ENCODE results near the gene C11orf68.
A peak's percentile ranks its signal among the peaks of the same experiment; 100 is the strongest.

The C11orf68 gene

GRCh38 chr11:65891219-65892136 lies 27.4 kb downstream of the C11orf68 start:
- peak; percentile 67 for DNase-seq (ENCODE audit: low read depth)
- peak overlapping the region; percentile 73 for H3K4me3 ChIP-seq (ENCODE audit: low read depth, low read length)
- peak; percentile 56 for TF ChIP-seq CTCF (IDR thresholded peaks at IDR 0.05; ENCODE audit: insufficient read depth, low read depth, low read length, missing control alignments)

GRCh38 chr11:65890324-65891218 lies 28.3 kb downstream of the C11orf68 start, which contains the start of gene CCDC85B:
CCDC85B (plus strand) TSS chr11:65890673; CDS start chr11:65890784, 111 bp downstream.
- peak; percentile 98 for DNase-seq (ENCODE audit: low read depth)
- peak within 1 kb of the TSS; percentile 78 for H3K4me3 ChIP-seq (ENCODE audit: low read depth, low read length)
- TF ChIP-seq CTCF (IDR thresholded peaks at IDR 0.05; ENCODE audit: insufficient read depth, low read depth, low read length, missing control alignments): peak; percentile 0

GRCh38 chr11:65888163-65888814 lies 30.6 kb downstream of the C11orf68 start, which contains the start of gene FIBP:
FIBP (minus strand) TSS chr11:65888471; CDS start chr11:65888418, 53 bp downstream.
- peak within 1 kb of the TSS; percentile 78 for H3K4me3 ChIP-seq (ENCODE audit: low read depth, low read length)
- peak; percentile 99 for DNase-seq (ENCODE audit: low read depth)
- TF ChIP-seq CTCF (IDR thresholded peaks at IDR 0.05; ENCODE audit: insufficient read depth, low read depth, low read length, missing control alignments): peak; percentile 78

DNA sequence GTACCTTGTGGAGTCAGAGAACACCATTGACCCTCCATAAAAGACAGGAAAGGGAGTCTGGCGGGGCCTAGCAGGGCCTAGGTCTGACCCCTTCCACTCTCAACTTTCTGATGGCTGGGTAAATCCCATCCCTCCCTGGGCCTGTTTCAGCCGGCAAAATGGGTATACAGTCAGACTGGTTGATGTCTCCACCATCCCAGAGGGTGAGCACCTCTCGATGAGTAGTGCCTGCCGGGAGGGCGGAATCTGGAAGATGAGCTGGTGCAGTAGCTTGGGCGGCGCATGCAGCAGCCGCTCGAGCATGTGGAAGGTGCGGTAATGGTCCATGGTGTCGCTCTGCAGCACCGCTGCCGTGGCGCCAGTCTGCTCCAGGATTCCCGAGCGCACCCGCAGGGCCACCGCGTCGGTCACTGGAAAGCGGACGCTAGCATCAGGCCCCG lies 31.1 kb downstream of the C11orf68 start:
- no peak for TF ChIP-seq CTCF (IDR thresholded peaks at IDR 0.05; ENCODE audit: insufficient read depth, low read depth, low read length, missing control alignments)
- DNase-seq (ENCODE audit: low read depth): no peak
- H3K4me3 ChIP-seq (ENCODE audit: low read depth, low read length): peak overlapping the region; percentile 78

DNA sequence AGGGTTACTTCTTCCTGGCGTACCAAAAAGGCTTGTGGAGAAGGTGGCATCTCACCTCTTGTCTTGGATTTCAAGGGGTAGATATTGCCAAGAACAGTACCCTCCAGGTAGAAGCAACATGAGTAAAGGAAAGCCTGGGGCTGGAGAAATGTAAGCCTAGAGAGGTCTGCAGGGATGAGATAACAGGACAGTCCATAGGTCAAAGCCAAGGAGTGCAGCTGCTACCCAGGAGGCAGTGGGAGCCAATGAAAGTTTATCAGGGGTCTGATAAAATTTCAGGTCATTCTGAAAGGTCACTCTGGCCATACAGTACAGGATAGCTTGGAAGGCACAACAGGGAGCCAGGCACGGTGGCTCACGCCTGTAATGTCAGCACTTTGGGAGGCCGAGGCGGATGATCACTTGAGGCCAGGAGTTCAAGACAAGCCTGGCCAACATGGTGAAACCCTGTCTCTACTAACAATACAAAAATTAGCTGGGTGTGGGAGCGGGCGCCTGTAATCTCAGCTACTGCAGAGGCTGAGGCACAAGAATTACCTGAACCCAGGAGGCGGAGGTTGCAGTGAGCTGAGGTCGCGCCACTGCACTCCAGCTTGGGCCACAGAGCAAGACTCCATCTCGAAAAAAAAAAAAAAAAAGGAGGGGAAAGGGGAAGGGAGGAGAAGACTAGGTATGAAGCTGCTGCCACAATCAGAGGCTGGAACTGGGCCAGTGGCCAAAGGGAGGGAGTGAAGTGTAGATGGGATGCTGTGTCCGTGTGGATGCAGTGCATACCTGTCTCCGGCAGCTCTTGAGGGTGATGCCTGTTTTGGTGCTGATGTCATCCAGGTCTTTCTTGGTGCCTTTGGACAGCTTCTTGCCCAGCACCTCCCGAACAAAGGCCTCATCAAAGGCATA lies 31.8 kb downstream of the C11orf68 start:
- no peak for DNase-seq (ENCODE audit: low read depth)
- H3K4me3 ChIP-seq (ENCODE audit: low read depth, low read length): peak overlapping the region; percentile 78
- TF ChIP-seq CTCF (IDR thresholded peaks at IDR 0.05; ENCODE audit: insufficient read depth, low read depth, low read length, missing control alignments): no peak
